Measurements from ENCODE around the gene PURA. TPM values are rescaled to one million over a fixed set of nuclear protein-coding genes. Genes with fewer than 3 reads are reported as not detected.

Gene PURA
- polyA plus RNA-seq, 3 donors = 1.1 to 1.6 (median 1.2) TPM

DNA sequence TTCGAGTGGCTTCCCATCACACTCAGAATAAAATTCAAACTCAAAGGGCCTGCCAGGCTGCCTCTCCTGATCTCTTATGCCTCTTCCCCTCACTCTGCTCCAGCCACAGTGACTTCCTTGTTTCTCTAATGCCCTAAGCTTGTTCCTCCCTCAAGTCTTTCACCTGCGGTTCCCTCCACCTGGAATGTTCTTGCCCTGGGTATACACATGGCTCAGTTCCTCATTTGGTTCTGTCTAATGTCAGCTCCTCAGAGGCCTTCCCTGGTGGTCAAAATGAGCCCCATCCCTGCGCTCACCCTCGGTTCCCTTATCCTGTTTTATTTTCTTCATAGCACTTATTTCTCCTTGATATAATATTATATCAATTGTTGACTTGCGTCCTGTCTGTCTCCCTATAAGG, 48.4 kb downstream of the PURA start:
- Histone ChIP-seq H3K4me2 (replicated peaks; ENCODE audit: extremely low read depth, low read length, poor library complexity, severe bottlenecking) (no peak overlapping the region), H3K79me2 (ENCODE audit: insufficient read depth, low read length) (no peaks in the 10 kb centered on the region), H3K9ac (ENCODE audit: insufficient read depth, low read length, poor library complexity, severe bottlenecking) (no peak overlapping the region), H4K20me1 (ENCODE audit: insufficient read depth, low read length) (no peaks in the 10 kb centered on the region), H2AFZ (ENCODE audit: insufficient read depth, low read depth, low read length, poor library complexity, severe bottlenecking) (no peak overlapping the region), H3K4me3 (replicated peaks in 1 of 3; ENCODE audit: low read depth in 2 of 3, low read length in 3 of 3) (no peak overlapping the region), H3K4me1 (ENCODE audit: control insufficient read depth in 1 of 2, insufficient read depth in 2 of 2, low read length in 2 of 2) (peaks cover 14 to 18% of the 10 kb centered on the region in 2 donors), H3K27ac (ENCODE audit: low read depth in 1 of 2, low read length in 2 of 2) (no peak overlapping the region), H3K27me3 (ENCODE audit: control insufficient read depth in 2 of 2, insufficient read depth in 2 of 2, low read length in 2 of 2) (no peaks in the 10 kb centered on the region), H3K36me3 (replicated peaks in 1 of 2; ENCODE audit: control insufficient read depth in 1 of 2, insufficient read depth in 2 of 2, low read length in 2 of 2) (no peaks in the 10 kb centered on the region), H3K9me3 (replicated peaks in 1 of 2; ENCODE audit: control insufficient read depth in 1 of 2, insufficient read depth in 1 of 2, low read length in 2 of 2) (no peaks in the 10 kb centered on the region)
- peaks cover 0 to 2% (median 0%) of the 10 kb centered on the region in 7 donors for H3K9me3 Mint-ChIP-seq
- H3K27me3 Mint-ChIP-seq (ENCODE audit: low read depth in 3 of 3) = peaks cover 12 to 16% (median 13%) of the 10 kb centered on the region in 3 donors
- no peak for DNase-seq
- peaks cover 17% of the 10 kb centered on the region for H3K4me1 Mint-ChIP-seq
- H3K27ac Mint-ChIP-seq = no peak overlapping the region
- intact Hi-C loops (cut with micrococcal nuclease) = loop anchor here in 1 of 2 donors (10.0 kb wide), 1 partner anchor 193 kb away; no protein-coding TSS in a partner anchor
- peak overlapping the region in 1 of 2 donors; percentile 13 for H3K4me3 Mint-ChIP-seq
- no peaks in the 10 kb centered on the region for H3K36me3 Mint-ChIP-seq
- 100% methylated on average over 1 of the region's 5 CpGs for WGBS (ENCODE audit: insufficient coverage)
- TF ChIP-seq CTCF (IDR thresholded peaks at IDR 0.05) = no peak

GRCh38 chr5:140162781-140163180, 48.9 kb downstream of the PURA start:
- Histone ChIP-seq H3K4me1 (ENCODE audit: control insufficient read depth in 1 of 2, insufficient read depth in 2 of 2, low read length in 2 of 2) (peaks cover 13 to 17% of the 10 kb centered on the region in 2 donors), H3K79me2 (ENCODE audit: insufficient read depth, low read length) (no peaks in the 10 kb centered on the region), H3K4me3 (replicated peaks in 1 of 3; ENCODE audit: low read depth in 2 of 3, low read length in 3 of 3) (no peak overlapping the region), H3K4me2 (replicated peaks; ENCODE audit: extremely low read depth, low read length, poor library complexity, severe bottlenecking) (no peak overlapping the region), H3K9ac (ENCODE audit: insufficient read depth, low read length, poor library complexity, severe bottlenecking) (no peak overlapping the region), H3K9me3 (replicated peaks in 1 of 2; ENCODE audit: control insufficient read depth in 1 of 2, insufficient read depth in 1 of 2, low read length in 2 of 2) (no peaks in the 10 kb centered on the region), H2AFZ (ENCODE audit: insufficient read depth, low read depth, low read length, poor library complexity, severe bottlenecking) (no peak overlapping the region), H3K27ac (ENCODE audit: low read depth in 1 of 2, low read length in 2 of 2) (no peak overlapping the region), H3K27me3 (ENCODE audit: control insufficient read depth in 2 of 2, insufficient read depth in 2 of 2, low read length in 2 of 2) (no peaks in the 10 kb centered on the region), H4K20me1 (ENCODE audit: insufficient read depth, low read length) (no peaks in the 10 kb centered on the region), H3K36me3 (replicated peaks in 1 of 2; ENCODE audit: control insufficient read depth in 1 of 2, insufficient read depth in 2 of 2, low read length in 2 of 2) (no peaks in the 10 kb centered on the region)
- 91% methylated on average over 4 of the region's 5 CpGs for WGBS (ENCODE audit: insufficient coverage)
- H3K36me3 Mint-ChIP-seq = no peaks in the 10 kb centered on the region
- H3K9me3 Mint-ChIP-seq = peaks cover 0 to 2% (median 0%) of the 10 kb centered on the region in 7 donors
- H3K4me3 Mint-ChIP-seq = peak overlapping the region in 1 of 2 donors; percentile 4
- no peak for DNase-seq
- no peak overlapping the region for H3K27ac Mint-ChIP-seq
- peaks cover 9 to 12% (median 12%) of the 10 kb centered on the region in 3 donors for H3K27me3 Mint-ChIP-seq (ENCODE audit: low read depth in 3 of 3)
- TF ChIP-seq CTCF (IDR thresholded peaks at IDR 0.05) = no peak
- intact Hi-C loops (cut with micrococcal nuclease) = loop anchor here in 1 of 2 donors (10.0 kb wide), 1 partner anchor 192 kb away; no protein-coding TSS in a partner anchor
- peaks cover 19% of the 10 kb centered on the region for H3K4me1 Mint-ChIP-seq
